Right lobe of liver (tissue), 4 donors: Measurements from ENCODE around the gene LIPE.

Experiments used
- CTCF ChIP-seq, 4 donors: fragments of 200-600 bp in 3 of 4; fragments of 450-650 bp in 1 of 4; IDR thresholded peaks; one replicate each; pipeline versions ENCODE4 v1.5.1 to v1.8.0; 2016 to 2022; ENCODE audit warnings: antibody characterized with exemption in 4 of 4, mild to moderate bottlenecking in 2 of 4
- POLR2A ChIP-seq: fragments of 450-650 bp; IDR thresholded peaks from one replicate; pipeline ENCODE4 v1.6.1; 2017; ENCODE audit warnings: antibody characterized with exemption, mild to moderate bottlenecking
- donor health status: DM: no; HTN: no; CAD: no.
- donor health status: DM: no; HTN: no; CAD: no.
- donor health status: DM: no; HTN: yes; CAD: no.

DNA sequence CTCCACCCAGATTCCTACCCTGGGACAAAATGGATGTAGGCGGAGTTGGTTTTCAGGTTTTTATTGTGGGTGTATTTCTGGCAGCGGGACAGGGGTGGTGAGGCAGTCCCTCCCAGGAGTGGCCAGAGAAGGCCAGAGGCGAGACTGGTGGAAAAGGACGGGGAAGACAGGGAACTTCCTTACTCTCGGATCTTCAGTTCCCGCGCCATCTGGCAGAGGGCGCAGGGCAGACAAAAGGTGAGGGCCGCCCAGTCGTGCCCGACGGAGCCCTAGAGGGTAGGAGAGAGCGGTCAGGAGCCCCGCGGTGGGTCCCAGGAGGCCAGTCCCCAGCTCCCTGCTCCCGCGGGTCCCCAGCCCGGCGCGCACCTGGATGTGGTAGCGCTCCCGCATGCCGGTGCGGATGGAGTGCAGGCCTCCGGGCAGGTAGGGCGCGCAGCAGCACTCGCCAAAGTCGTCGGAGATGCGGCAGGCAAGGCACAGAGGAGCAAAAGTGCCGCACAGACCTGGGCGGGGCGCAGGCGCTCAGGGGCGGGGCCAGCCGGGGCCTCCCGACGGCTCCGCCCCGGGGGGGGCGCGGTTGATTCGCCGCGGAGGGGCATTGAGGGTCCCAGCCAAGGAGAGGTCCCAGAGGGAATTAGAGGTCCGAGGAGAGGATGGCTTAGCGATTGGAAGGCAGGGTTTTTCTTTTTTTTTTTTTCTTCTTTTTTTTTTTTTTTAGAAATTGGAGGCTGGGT lies 40.0 kb downstream of the LIPE start:
- TF ChIP-seq CTCF (IDR thresholded peaks at IDR 0.05) (peak; percentile 46 to 57 (median 52)), POLR2A (no peak)
